ENCODE data around the gene ST13.

The ST13 gene

DNA sequence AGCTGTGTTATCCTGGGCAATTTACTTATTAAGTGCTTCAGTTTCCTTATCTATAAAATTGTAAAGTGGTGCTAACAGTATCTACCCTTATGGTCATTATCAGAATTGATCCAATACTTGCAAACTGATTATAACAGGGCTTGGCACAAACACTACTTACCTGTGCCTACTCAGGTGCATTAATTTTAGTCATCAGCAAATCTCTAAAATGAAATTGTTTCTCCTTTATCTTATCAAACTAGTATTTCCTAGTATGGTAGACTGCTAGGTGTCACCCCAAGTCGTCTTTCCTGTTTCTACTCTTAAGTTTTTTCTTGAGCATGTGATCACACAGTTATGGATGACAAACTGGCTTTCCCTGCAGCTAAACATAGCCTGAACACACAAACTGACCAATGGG, 33.0 kb downstream of the ST13 start:
- Histone ChIP-seq H3K4me3 (ENCODE audit: insufficient read depth, low read length, poor library complexity, severe bottlenecking) (no peak overlapping the region), H3K4me2 (ENCODE audit: low read depth, low read length, poor library complexity, severe bottlenecking) (no peak overlapping the region), H3K9ac (ENCODE audit: low read length) (no peak overlapping the region), H3K36me3 (ENCODE audit: low read length) (peaks cover 14% of the 10 kb centered on the region; the same call in 1 of the 2 replicates), H3K27ac (ENCODE audit: low read depth, low read length) (no peak overlapping the region), H2AFZ (ENCODE audit: low read depth, low read length, severe bottlenecking) (no peak overlapping the region), H3K27me3 (ENCODE audit: low read length) (no peaks in the 10 kb centered on the region), H3K9me3 (ENCODE audit: insufficient read depth, low read length) (no peaks in the 10 kb centered on the region), H3K9me2 (replicated peaks; ENCODE audit: insufficient read depth, low read length) (no peaks in the 10 kb centered on the region), H3F3A (ENCODE audit: insufficient read depth) (peaks cover 38% of the 10 kb centered on the region), H3K79me2 (ENCODE audit: insufficient read depth, low read length) (peaks cover 7% of the 10 kb centered on the region), H4K20me1 (ENCODE audit: low read depth, low read length) (no peaks in the 10 kb centered on the region)
- TF ChIP-seq EZH2phosphoT487 (conservative IDR thresholded peaks at IDR 0.05; ENCODE audit: low read length), result no peak
- TF ChIP-seq, protein P1, sequence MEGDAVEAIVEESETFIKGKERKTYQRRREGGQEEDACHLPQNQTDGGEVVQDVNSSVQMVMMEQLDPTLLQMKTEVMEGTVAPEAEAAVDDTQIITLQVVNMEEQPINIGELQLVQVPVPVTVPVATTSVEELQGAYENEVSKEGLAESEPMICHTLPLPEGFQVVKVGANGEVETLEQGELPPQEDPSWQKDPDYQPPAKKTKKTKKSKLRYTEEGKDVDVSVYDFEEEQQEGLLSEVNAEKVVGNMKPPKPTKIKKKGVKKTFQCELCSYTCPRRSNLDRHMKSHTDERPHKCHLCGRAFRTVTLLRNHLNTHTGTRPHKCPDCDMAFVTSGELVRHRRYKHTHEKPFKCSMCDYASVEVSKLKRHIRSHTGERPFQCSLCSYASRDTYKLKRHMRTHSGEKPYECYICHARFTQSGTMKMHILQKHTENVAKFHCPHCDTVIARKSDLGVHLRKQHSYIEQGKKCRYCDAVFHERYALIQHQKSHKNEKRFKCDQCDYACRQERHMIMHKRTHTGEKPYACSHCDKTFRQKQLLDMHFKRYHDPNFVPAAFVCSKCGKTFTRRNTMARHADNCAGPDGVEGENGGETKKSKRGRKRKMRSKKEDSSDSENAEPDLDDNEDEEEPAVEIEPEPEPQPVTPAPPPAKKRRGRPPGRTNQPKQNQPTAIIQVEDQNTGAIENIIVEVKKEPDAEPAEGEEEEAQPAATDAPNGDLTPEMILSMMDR (IDR thresholded peaks at IDR 0.05; ENCODE audit: insufficient read depth, low read length, poor library complexity, severe bottlenecking), result no peak

DNA sequence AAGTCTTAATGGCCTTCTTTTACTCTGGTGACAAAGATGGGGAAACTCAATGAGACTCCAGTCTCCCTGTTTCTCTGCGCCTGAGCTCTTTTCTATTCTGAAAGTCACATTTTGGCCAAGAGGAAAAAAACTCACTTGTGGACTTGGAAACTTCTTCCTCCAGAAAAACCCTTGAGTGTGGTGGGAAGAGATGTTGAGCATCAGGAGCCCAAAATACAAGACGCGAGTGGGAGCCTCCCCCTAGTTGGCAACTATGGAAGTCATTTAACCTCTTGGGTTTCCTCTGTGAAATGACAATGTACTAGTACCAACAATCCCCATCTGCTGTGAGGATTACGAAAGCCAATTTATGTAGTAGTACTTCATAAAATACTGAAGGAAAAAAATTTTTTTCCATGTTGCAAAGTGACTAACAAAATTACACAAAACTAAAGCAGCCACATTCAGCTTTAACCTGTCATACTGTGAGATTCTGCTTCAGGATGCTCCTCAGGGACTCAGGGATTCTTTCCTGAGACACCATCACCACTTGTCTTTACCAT, 36.8 kb downstream of the ST13 start:
- H3K9me2 ChIP-seq (replicated peaks; ENCODE audit: insufficient read depth, low read length), result no peaks in the 10 kb centered on the region
- no peaks in the 10 kb centered on the region for H4K20me1 ChIP-seq (ENCODE audit: low read depth, low read length)
- no peaks in the 10 kb centered on the region for H3K27me3 ChIP-seq (ENCODE audit: low read length)
- H3K9me3 ChIP-seq (ENCODE audit: insufficient read depth, low read length), result no peaks in the 10 kb centered on the region
- peak overlapping the region; percentile 72 for H2AFZ ChIP-seq (ENCODE audit: low read depth, low read length, severe bottlenecking)
- peaks cover 43% of the 10 kb centered on the region for H3K79me2 ChIP-seq (ENCODE audit: insufficient read depth, low read length)
- peak overlapping the region; percentile 87 for H3K9ac ChIP-seq (ENCODE audit: low read length)
- peak overlapping the region; percentile 96 for H3K4me3 ChIP-seq (ENCODE audit: insufficient read depth, low read length, poor library complexity, severe bottlenecking)
- TF ChIP-seq EZH2phosphoT487 (conservative IDR thresholded peaks at IDR 0.05; ENCODE audit: low read length), result no peak
- TF ChIP-seq, protein P1 (IDR thresholded peaks at IDR 0.05; ENCODE audit: insufficient read depth, low read length, poor library complexity, severe bottlenecking), result no peak
- H3K36me3 ChIP-seq (ENCODE audit: low read length), result peaks cover 7% of the 10 kb centered on the region
- peak overlapping the region; percentile 15; the same call in 1 of the 2 replicates for H3K27ac ChIP-seq (ENCODE audit: low read depth, low read length)
- peak overlapping the region; percentile 84 for H3K4me2 ChIP-seq (ENCODE audit: low read depth, low read length, poor library complexity, severe bottlenecking)
- H3F3A ChIP-seq (ENCODE audit: insufficient read depth), result peaks cover 30% of the 10 kb centered on the region

DNA sequence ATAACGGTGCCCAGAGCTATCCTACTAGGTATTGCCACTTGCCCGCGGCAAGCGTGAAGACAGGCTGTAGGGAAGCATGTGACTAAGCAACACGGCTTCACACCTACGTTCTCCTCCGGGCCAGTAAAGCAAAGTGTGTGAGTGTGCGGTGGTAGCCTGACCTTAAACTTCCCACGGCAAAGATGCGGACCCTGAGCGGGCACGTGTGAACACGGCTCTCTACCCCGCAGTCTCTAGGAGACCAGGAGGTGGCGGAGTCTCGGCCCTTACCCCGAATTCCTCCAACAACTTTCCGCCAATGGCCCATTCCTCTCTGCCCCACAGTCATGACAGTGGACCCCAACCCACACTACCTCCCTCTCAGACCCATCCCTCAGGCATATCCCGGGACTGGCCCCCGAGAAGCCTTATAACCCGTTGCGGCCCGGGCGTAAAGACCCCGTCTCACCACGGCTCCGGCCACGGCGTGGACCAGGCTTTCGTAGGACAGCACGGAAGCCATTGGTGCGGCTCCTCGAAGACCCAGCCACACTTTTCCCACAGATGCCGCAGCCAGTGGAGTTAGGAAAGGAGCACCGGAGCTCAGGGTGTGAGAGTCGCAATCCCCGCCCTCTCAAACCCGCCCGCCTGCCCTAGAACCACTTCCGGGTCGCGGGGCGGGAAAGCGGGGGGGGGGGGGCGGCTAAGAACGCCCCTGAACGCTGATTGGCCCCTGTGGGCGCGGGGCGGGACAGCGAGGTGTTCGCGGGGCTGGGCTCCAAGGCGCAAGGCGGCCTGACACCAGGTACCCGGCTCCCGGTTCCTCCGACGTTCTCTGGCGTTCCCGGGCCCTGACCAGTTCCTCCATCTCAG, 37.5 kb downstream of the ST13 start, which contains the start of gene SLC25A17:
Gene SLC25A17 (minus strand): TSS at position 600 of the 852 bp plus-strand sequence. CDS start 98 bp downstream, at position 502.
- Histone ChIP-seq H3K4me3 (ENCODE audit: insufficient read depth, low read length, poor library complexity, severe bottlenecking) (peak within 1 kb of the TSS; percentile 96), H3K79me2 (ENCODE audit: insufficient read depth, low read length) (peaks cover 49% of the 10 kb centered on the region)
- TF ChIP-seq, protein P1 (IDR thresholded peaks at IDR 0.05; ENCODE audit: insufficient read depth, low read length, poor library complexity, severe bottlenecking), result no peak
- no peak for TF ChIP-seq EZH2phosphoT487 (conservative IDR thresholded peaks at IDR 0.05; ENCODE audit: low read length)

More for the DNA sequence above, 37.5 kb downstream of the ST13 start, which contains the start of gene SLC25A17:
- Histone ChIP-seq H3K4me2 (ENCODE audit: low read depth, low read length, poor library complexity, severe bottlenecking) (peak within 1 kb of the TSS; percentile 84), H3K36me3 (ENCODE audit: low read length) (peaks cover 12% of the 10 kb centered on the region), H3K9me3 (ENCODE audit: insufficient read depth, low read length) (no peaks in the 10 kb centered on the region), H3K27ac (ENCODE audit: low read depth, low read length) (peak within 1 kb of the TSS; percentile 64), H3K9me2 (replicated peaks; ENCODE audit: insufficient read depth, low read length) (no peaks in the 10 kb centered on the region), H3K9ac (ENCODE audit: low read length) (peak within 1 kb of the TSS; percentile 87), H3K27me3 (ENCODE audit: low read length) (no peaks in the 10 kb centered on the region), H3F3A (ENCODE audit: insufficient read depth) (peaks cover 26% of the 10 kb centered on the region), H4K20me1 (ENCODE audit: low read depth, low read length) (no peaks in the 10 kb centered on the region), H2AFZ (ENCODE audit: low read depth, low read length, severe bottlenecking) (peak within 1 kb of the TSS; percentile 89)

All from SU-DHL-6 (cell line).